K562 (cell line): Measurements from ENCODE around the gene GAB2. TPM values are rescaled to one million over a fixed set of nuclear protein-coding genes. Genes with fewer than 3 reads are reported as not detected.
A peak's percentile ranks its signal among the peaks of the same experiment; 100 is the strongest.

Experiments used
- BCOR ChIP-seq: fragments of 450-650 bp; IDR thresholded peaks from 2 replicates; pipeline ENCODE4 v1.6.1; 2016
- CBFA2T2 ChIP-seq: fragments of 450-650 bp; conservative IDR thresholded peaks from 2 replicates; pipeline ENCODE4 v1.6.1; 2017; ENCODE audit warnings: mild to moderate bottlenecking
- CBFA2T3 ChIP-seq: fragments of 450-650 bp; IDR thresholded peaks from 2 replicates; pipeline ENCODE4 v1.6.1; 2017
- HDAC2 ChIP-seq: fragments of 450-650 bp; IDR thresholded peaks from 2 replicates; pipeline ENCODE4 v1.6.1; 2016; ENCODE audit warnings: mild to moderate bottlenecking
- L3MBTL2 ChIP-seq: fragments of 450-650 bp; IDR thresholded peaks from 2 replicates; pipeline ENCODE4 v1.6.1; 2016; ENCODE audit warnings: mild to moderate bottlenecking, moderate library complexity
- LEF1 ChIP-seq: fragments of 450-650 bp; IDR thresholded peaks from 2 replicates; pipeline ENCODE4 v1.6.1; 2016; ENCODE audit warnings: mild to moderate bottlenecking
- MAFF ChIP-seq: IDR thresholded peaks from 2 replicates; pipeline ENCODE4 v1.6.1; 2012; ENCODE audit warnings: low read length, improper control_type of control experiment
- MAX ChIP-seq: sonication (generic); formaldehyde crosslinking; IDR thresholded peaks from 2 replicates; pipeline ENCODE4 v1.9.0; 2022; ENCODE audit warnings: mild to moderate bottlenecking, missing genetic modification reagents
- MAZ ChIP-seq, 2 experiments: fragments of 450-650 bp in 1 of 2; sonication (generic) in 1 of 2; formaldehyde crosslinking; IDR thresholded peaks in 1 of 2; conservative IDR thresholded peaks in 1 of 2; 2 replicates each; pipeline versions ENCODE4 v1.4.0 to v1.5.0; 2020; ENCODE audit warnings: mild to moderate bottlenecking in 1 of 2, missing genetic modification reagents in 1 of 2
- MECOM ChIP-seq: fragments of 250-450 bp; sonication (Bioruptor Pico); IDR thresholded peaks from 2 replicates; pipeline ENCODE4 v1.8.0; 2022; ENCODE audit warnings: inconsistent platforms
- MEIS2 ChIP-seq: fragments of 450-650 bp; IDR thresholded peaks from 2 replicates; pipeline ENCODE4 v1.6.1; 2014; ENCODE audit warnings: mild to moderate bottlenecking; ENCODE audit not compliant: partially characterized antibody
- MTF1 ChIP-seq: fragments of 250-450 bp; sonication (Bioruptor Pico); IDR thresholded peaks from 2 replicates; pipeline ENCODE4 v1.9.0; 2021; ENCODE audit warnings: moderate library complexity, mild to moderate bottlenecking, inconsistent platforms, borderline replicate concordance
- PHF21A ChIP-seq: fragments of 450-650 bp; IDR thresholded peaks from 2 replicates; pipeline ENCODE4 v1.6.1; 2017; ENCODE audit warnings: low read depth, borderline replicate concordance
- PKNOX1 ChIP-seq: fragments of 450-650 bp; IDR thresholded peaks from 2 replicates; pipeline ENCODE4 v1.6.1; 2016
- PPARD ChIP-seq: fragments of 250-450 bp; sonication (Bioruptor Pico); IDR thresholded peaks from 2 replicates; pipeline ENCODE4 v1.8.0; 2022; ENCODE audit warnings: inconsistent platforms, mild to moderate bottlenecking, moderate library complexity
- RCOR1 ChIP-seq, 2 experiments: IDR thresholded peaks; 2 replicates each; pipeline ENCODE4 v1.6.1; 2012; ENCODE audit warnings: low read depth in 2 of 2, low read length in 2 of 2, borderline replicate concordance in 1 of 2, improper control_type of control experiment in 1 of 2
- RFX7 ChIP-seq: fragments of 250-450 bp; sonication (Bioruptor Pico); IDR thresholded peaks from 2 replicates; pipeline ENCODE4 v1.5.1; 2021; ENCODE audit warnings: mild to moderate bottlenecking
- SMARCA5 ChIP-seq: fragments of 450-650 bp; IDR thresholded peaks from 2 replicates; pipeline ENCODE4 v1.6.1; 2016
- SRSF9 ChIP-seq: fragments of 200-400 bp; formaldehyde crosslinking; IDR thresholded peaks from 2 replicates; pipeline ENCODE4 v1.6.1; 2017; ENCODE audit warnings: low read depth, low read length, borderline replicate concordance
- TBP ChIP-seq: optimal IDR thresholded peaks from 2 replicates; pipeline ENCODE3; 2011; ENCODE audit warnings: low read depth, low read length, improper control_type of control experiment
- ZFP1 ChIP-seq: fragments of 450-650 bp; formaldehyde crosslinking; IDR thresholded peaks from 2 replicates; pipeline ENCODE4 v1.4.0; 2020; ENCODE audit warnings: mild to moderate bottlenecking, mixed read lengths
- polyA plus RNA-seq, 8 experiments: library from polyadenylated mRNA; depleted of rRNA in 4 of 8; stranded (reverse) in 5 of 8; unstranded in 3 of 8; fragments of >200 nt; fragmentation: Nextera tagmentation in 2 of 8; fragmentation: Illumina TruSeq in 1 of 8; extraction: Ambion mirVana in 2 of 8; extraction: Trizol in 1 of 8; gene quantifications; 2 replicates each; pipeline versions ENCODE4 v1.2.1 to v1.2.3, GENCODE V29; 2011 to 2014; ENCODE audit warnings: inconsistent platforms in 1 of 8, missing spikeins in 1 of 8
- total RNA-seq, 7 experiments: library from RNA; depleted of rRNA in 6 of 7; stranded (reverse); fragments of >200 nt in 6 of 7; fragmentation: Illumina TruSeq in 2 of 7; extraction: Trizol in 2 of 7; gene quantifications; 2 replicates each; pipeline versions ENCODE4 v1.2.1 to v1.2.3, GENCODE V29; 2011 to 2021; ENCODE audit warnings: low replicate concordance in 1 of 7

The GAB2 gene
- total and polyA plus RNA-seq, 9 of the 15 experiments (the other 6 are each of a cell fraction or from before 2014, with no cell fraction given) = 2.3 to 35.2 (median 16.1) TPM

GRCh38 chr11:78392854-78393253 is 24.8 kb downstream of the GAB2 start (continued):
- TF ChIP-seq PHF21A (no peak), SRSF9 (no peak), PKNOX1 (peak; percentile 80), MAZ (CRISPR knock-in tag; conservative IDR thresholded peaks at IDR 0.05 in 1 of 2, IDR thresholded peaks at IDR 0.05 in 1 of 2) (peak in 1 of 2 experiments; percentile 51; a peak in 1 of 4 replicates), CBFA2T2 (peak; percentile 78), MECOM (CRISPR knock-in tag) (peak; percentile 41; the same call in 1 of the 2 replicates), MEIS2 (peak; percentile 93), BCOR (no peak), L3MBTL2 (peak; percentile 63; the same call in 1 of the 2 replicates), MAFF (peak; percentile 28; the same call in 1 of the 2 replicates), RCOR1 (IDR thresholded peaks at IDR 0.05; ENCODE audit: borderline replicate concordance in 1 of 2, low read depth in 2 of 2, low read length in 2 of 2) (peak; percentile 43 to 95; a peak in 3 of 4 replicates), RFX7 (CRISPR knock-in tag) (no peak), LEF1 (peak; percentile 93; the same call in 1 of the 2 replicates), HDAC2 (peak; percentile 82), MAX (no peak), MTF1 (CRISPR knock-in tag) (no peak), TBP (no peak), PPARD (no peak), SMARCA5 (no peak), ZFP1 (CRISPR knock-in tag) (no peak), CBFA2T3 (peak; percentile 84)
